Motor neuron (in vitro differentiated cells): ENCODE measurements around the gene NLRP6. TPM values are rescaled to one million over a fixed set of nuclear protein-coding genes. Genes with fewer than 3 reads are reported as not detected.
"Not testable (repeated sequence)": the region's sequence is repeated elsewhere in the genome, so short reads cannot be mapped to it uniquely, and the experiment has no call there.

ENCODE experiments used
- ATAC-seq, 8 experiments: fragments of 200-7000 bp; cut with Tn5 transposase; replicated peaks in 6 of 8; 2 replicates each; pipeline ENCODE4 v1.8.0; 2021; ENCODE audit warnings: mild to moderate bottlenecking in 8 of 8, moderate library complexity in 8 of 8
- H3K27ac ChIP-seq, 2 donors: fragments of 250-450 bp; sonication (Bioruptor Pico); 2 replicates each; pipeline ENCODE4 v1.9.0; 2021; ENCODE audit warnings: antibody characterized with exemption in 2 of 2, mild to moderate bottlenecking in 2 of 2, moderate library complexity in 1 of 2
- H3K4me1 ChIP-seq, 2 donors: fragments of 250-450 bp; sonication (Bioruptor Pico); replicated peaks in 1 of 2; 2 replicates each; pipeline ENCODE4 v1.6.1; 2021; ENCODE audit warnings: antibody characterized with exemption in 2 of 2, mild to moderate bottlenecking in 2 of 2, moderate library complexity in 1 of 2
- H3K4me3 ChIP-seq, 5 donors: fragments of 250-450 bp; sonication (Bioruptor Pico); 2 replicates each; pipeline ENCODE4 v1.9.0; 2021; ENCODE audit warnings: antibody characterized with exemption in 5 of 5, mild to moderate bottlenecking in 5 of 5, moderate library complexity in 4 of 5
- WGBS, 10 experiments: fragments of 450-650 bp; shearing (Covaris generic); methylation state at CpG; one replicate each; pipeline ENCODE4 v1.0.0; 2022; 5-methylcytosine and 5-hydroxymethylcytosine counted together
- in situ Hi-C, 9 experiments: fragments of 400-800 bp; cut with MboI; loops; one replicate each; pipeline ENCODE4 v1.15.0; 2021; ENCODE audit warnings: low sequenced_read_pairs in 9 of 9, low pct_unique_long_range_greater_than_20kb in 2 of 9; ENCODE audit not compliant: unreplicated experiment in 9 of 9
- total RNA-seq, 8 experiments: library from RNA; unstranded; fragments of 300-600 nt; gene quantifications; 2 replicates each; pipeline versions ENCODE4 v1.2.3 to v1.2.4, GENCODE V29; 2022

The NLRP6 gene
- total RNA-seq, 8 experiments from 2014 or later: 0.14 to 0.33 (median 0.16) TPM; not detected in 4

- WGBS, 10 experiments: 60 to 100% (median 78%) methylated on average over 1 to 7 of the region's 10 CpGs; no CpG with 5 or more reads in 3 of the 10 experiments
- H3K27ac ChIP-seq: no peak overlapping the region
- in situ Hi-C loops: no loop called here
- no peaks in the 10 kb centered on the region for H3K4me1 ChIP-seq
- no peak for ATAC-seq
- H3K4me3 ChIP-seq: no peak overlapping the region
These were observed 18.8 kb upstream of the NLRP6 start for GRCh38 chr11:259413-259812.

- no peak for ATAC-seq
- H3K4me3 ChIP-seq: no peak overlapping the region
- H3K4me1 ChIP-seq: no peaks in the 10 kb centered on the region
- in situ Hi-C loops: no loop called here
- WGBS, 10 experiments: 60 to 100% (median 79%) methylated on average over 1 to 4 of the region's 4 CpGs; no CpG with 5 or more reads in 4 of the 10 experiments
- no peak overlapping the region for H3K27ac ChIP-seq
These were observed 16.6 kb upstream of the NLRP6 start for GRCh38 chr11:261624-262023.

DNA sequence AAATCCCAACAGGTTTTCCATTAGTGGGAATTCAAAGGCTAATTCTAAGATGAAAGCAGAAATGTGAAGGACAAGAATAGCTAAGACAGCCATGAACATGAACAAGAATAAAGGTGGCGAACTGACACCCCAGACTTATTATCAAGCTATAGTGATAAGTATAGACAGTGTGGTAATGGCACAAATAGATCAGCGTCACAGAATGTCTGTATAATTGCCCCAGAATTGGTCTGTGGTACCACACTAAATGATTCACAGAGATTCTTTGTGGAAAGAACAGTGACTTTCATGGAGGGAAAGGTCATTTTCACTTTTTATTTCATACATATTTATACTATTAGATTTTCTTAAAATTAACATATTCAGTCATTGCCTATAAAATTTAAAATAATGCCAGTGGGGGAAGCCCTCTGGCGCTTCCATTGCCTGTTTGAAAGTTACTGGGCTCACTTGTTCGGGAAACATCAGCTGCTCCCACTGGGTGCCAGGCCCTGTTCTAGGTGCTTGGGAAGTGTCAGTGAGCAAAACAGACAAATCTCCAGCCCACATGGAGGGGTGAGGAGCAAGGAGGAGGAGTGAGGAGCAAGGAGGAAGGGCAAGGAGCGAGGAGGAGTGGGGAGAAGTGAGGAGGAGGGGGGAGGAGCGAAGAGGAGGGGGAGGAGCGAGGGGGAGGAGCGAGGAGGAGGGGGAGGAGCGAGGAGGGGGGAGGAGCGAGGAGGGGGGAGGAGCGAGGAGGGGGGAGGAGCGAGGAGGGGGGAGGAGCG, 11.3 kb upstream of the NLRP6 start:
- no peaks in the 10 kb centered on the region for H3K4me1 ChIP-seq
- no peak overlapping the region for H3K27ac ChIP-seq
- H3K4me3 ChIP-seq: no peak overlapping the region
- in situ Hi-C loops: no loop called here
- no peak for ATAC-seq
- WGBS, 10 experiments: 56 to 100% (median 91%) methylated on average over 1 to 4 of the region's 13 CpGs; no CpG with 5 or more reads in 1 of the 10 experiments

GRCh38 chr11:267491-267994, 10.7 kb upstream of the NLRP6 start:
- no peak for ATAC-seq
- in situ Hi-C loops: no loop called here
- Histone ChIP-seq H3K4me3 (no peak overlapping the region), H3K27ac (no peak overlapping the region), H3K4me1 (no peaks in the 10 kb centered on the region)
- 77 to 80% methylated on average over 1 to 9 of the region's 18 CpGs; no CpG with 5 or more reads in 8 of the 10 experiments for WGBS, 10 experiments

DNA sequence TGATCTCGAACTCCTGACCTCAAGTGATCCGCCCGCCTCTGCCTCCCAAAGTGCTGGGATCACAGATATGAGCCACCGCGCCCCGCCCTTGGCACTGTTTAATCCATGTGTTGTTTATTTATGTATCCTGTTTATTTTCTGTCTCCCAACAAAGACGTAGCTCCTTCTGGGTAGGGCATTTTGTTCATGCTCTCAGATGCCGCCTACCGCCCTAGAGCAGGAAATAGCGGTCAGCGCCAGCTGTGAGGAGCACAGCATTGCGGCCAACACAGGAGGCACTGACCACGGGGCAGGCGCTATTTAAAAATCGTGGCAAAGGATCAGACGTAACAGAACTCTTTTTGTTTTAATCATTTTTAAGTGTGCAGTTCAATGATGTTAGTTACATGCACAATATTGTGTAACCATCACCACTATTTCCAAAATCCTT, 9.5 kb upstream of the NLRP6 start:
- H3K4me3 ChIP-seq, H3K4me1 ChIP-seq, H3K27ac ChIP-seq, in situ Hi-C loops: not testable (repeated sequence)
- peak in 3 of 8 experiments; percentile 84 to 95 (median 93) for ATAC-seq
- WGBS, 10 experiments: 0 to 79% (median 45%) methylated on average over 2 to 13 of the region's 16 CpGs; no CpG with 5 or more reads in 2 of the 10 experiments

DNA sequence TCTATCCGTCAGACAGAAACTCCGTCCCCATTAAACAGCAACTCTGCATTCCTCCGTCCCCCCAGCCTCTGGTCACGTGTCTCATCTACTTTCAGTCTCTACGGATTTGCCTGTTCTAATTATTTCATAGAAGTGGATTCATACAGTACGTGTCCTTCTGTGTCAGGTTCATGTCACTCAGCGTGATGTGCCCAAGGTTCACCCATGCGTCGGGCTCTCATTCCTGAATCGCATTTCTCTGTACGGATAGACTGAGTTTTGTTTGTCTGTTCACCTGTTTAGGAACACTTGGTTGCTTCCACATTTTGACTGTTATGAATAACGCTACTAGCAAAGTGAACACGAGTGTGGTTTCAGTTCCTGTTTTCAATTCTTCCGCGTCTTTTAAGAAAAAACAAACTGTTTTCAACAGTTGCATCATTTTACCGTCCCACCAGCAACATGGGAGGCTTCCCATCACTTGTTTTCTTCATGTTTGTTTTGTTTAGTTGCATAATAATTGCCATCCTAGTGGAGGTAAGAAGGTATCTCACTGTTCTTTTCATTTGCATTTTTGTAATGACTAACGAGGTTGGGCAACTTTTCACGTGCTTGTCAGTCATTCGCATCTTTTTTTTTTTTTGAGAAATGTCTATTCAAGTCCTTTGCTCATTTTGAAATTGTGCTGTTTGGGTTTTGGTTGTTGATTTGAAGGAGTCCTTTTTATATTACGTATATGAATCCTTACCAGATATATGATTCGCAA, 8.9 kb upstream of the NLRP6 start:
- no peak overlapping the region for H3K4me3 ChIP-seq
- no peaks in the 10 kb centered on the region for H3K4me1 ChIP-seq
- peak in 3 of 8 experiments; percentile 22 to 53 (median 45) for ATAC-seq
- 12 to 73% (median 54%) methylated on average over 5 to 21 of the region's 21 CpGs for WGBS, 10 experiments
- in situ Hi-C loops: no loop called here
- no peak overlapping the region for H3K27ac ChIP-seq

GRCh38 chr11:270451-271318, 7.5 kb upstream of the NLRP6 start:
- no peak for ATAC-seq
- WGBS, 10 experiments: 35 to 100% (median 87%) methylated on average over 1 to 8 of the region's 18 CpGs; no CpG with 5 or more reads in 1 of the 10 experiments

DNA sequence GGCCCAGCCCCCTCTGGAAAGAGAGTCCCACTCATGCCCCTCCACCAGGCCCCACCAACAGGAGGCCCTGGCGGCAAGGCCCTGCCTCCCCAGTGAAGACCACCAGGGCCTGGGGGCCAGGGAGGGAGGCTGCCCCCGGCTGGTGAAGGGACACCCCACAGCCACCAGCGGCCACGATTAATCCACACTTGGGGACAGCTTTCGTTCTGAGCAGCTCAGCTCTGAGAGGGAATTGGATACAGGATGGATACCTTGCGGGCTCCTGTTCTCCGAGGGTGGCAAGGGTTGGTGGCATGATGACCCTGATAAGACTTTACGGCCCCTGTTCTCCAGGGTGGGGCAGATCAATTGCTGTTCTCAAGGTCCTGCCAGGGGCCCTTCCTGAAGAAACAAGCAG, 6.9 kb upstream of the NLRP6 start:
- ATAC-seq: no peak
- no peak overlapping the region for H3K27ac ChIP-seq
- in situ Hi-C loops: no loop called here
- H3K4me3 ChIP-seq: no peak overlapping the region
- WGBS, 10 experiments: 90 to 100% (median 95%) methylated on average over 1 to 3 of the region's 8 CpGs; no CpG with 5 or more reads in 6 of the 10 experiments
- no peaks in the 10 kb centered on the region for H3K4me1 ChIP-seq

More at GRCh38 chr11:270451-271318, 7.5 kb upstream of the NLRP6 start:
- no peak overlapping the region for H3K4me3 ChIP-seq
- no peak overlapping the region for H3K27ac ChIP-seq
- in situ Hi-C loops: no loop called here
- no peaks in the 10 kb centered on the region for H3K4me1 ChIP-seq

DNA sequence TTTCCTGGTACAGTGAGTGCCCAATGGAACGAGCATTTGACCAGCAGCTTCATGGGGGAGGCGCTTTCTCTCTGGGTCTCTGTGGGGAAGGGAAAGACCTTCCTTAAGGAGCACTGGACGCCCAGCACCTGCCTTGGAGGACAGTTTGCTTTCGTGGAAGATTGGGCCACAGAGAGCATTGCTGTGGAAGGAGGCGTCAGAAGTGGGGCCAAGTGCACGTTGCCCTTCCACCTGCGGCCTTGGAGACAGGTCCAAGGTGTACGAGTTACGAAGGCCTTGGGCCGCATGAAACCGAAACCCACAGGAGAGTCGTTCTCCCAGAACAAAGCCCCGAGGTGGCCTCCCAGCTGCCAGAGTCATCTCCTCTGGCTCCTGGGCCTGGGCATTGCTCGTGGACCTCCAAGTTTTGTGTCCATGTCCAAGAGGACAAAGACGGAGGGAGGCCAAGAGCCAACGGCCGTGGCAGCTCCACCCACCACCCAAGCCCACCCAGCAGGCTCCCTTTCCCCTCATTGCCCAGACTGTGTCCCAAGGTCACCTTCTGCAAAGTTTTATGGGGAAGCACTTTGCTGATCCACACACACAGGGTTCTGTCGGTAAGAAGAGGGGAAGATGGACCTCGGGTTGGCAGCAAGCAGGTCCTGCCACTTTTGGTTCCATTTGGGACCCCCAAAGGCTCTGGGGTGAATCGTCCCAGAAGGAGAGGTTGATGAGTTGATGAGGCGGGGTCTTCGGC, 5.8 kb upstream of the NLRP6 start:
- WGBS, 10 experiments: 42 to 91% (median 80%) methylated on average over 1 to 11 of the region's 22 CpGs; no CpG with 5 or more reads in 3 of the 10 experiments
- Histone ChIP-seq H3K4me3 (no peak overlapping the region), H3K27ac (no peak overlapping the region), H3K4me1 (no peaks in the 10 kb centered on the region)
- in situ Hi-C loops: no loop called here
- ATAC-seq: no peak

GRCh38 chr11:272931-273198, 5.3 kb upstream of the NLRP6 start:
- no peak for ATAC-seq
- in situ Hi-C loops: no loop called here
- Histone ChIP-seq H3K4me1 (no peaks in the 10 kb centered on the region), H3K27ac (no peak overlapping the region), H3K4me3 (no peak overlapping the region)
- WGBS, 10 experiments: 60 to 93% (median 80%) methylated on average over 1 to 3 of the region's 6 CpGs; no CpG with 5 or more reads in 5 of the 10 experiments

DNA sequence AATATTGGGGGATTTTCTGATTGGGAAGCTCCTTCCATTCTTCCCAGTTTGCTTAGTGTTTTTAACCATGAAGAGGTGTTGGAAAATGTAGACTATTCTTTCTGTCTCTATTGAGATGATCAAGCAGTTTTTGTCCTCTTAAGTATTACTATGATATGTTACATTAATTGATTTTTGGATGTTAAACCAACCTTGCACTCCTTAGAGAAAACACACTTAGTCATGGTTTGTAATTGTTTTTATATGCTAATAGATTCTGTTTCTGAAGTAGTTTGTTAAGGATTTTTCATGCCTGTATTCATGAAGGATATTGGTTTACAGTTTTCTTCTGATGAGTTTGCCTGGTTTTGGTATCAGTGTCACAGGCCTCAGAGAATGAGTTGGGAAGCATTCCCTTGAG, 2.0 kb upstream of the NLRP6 start:
- no peaks in the 10 kb centered on the region for H3K4me1 ChIP-seq
- H3K4me3 ChIP-seq: no peak overlapping the region
- H3K27ac ChIP-seq: no peak overlapping the region
- no peak for ATAC-seq
- in situ Hi-C loops: no loop called here
